Measurements from ENCODE around the gene PAPLN. TPM values are rescaled to one million over a fixed set of nuclear protein-coding genes. Genes with fewer than 3 reads are reported as not detected.

PAPLN gene
- total and polyA plus RNA-seq, 2 of the 8 experiments (the other 6 are each of a cell fraction or from before 2014, with no cell fraction given) = 14.8 to 25.6 TPM

- H3K79me1 ChIP-seq (ENCODE audit: low read depth, low read length) = peaks cover 3% of the 10 kb centered on the region
- H2BK5ac ChIP-seq (ENCODE audit: low read depth, low read length) = peak overlapping the region; percentile 86; the same call in 1 of the 2 replicates
- no peak for TF ChIP-seq FOSL1 (IDR thresholded peaks at IDR 0.05; ENCODE audit: insufficient read depth, low read depth, low read length)
- no peak overlapping the region for H3K56ac ChIP-seq (replicated peaks; ENCODE audit: insufficient read length, low read depth, low read length)
- H3K4ac ChIP-seq (replicated peaks; ENCODE audit: insufficient read length, low read depth, low read length) = peak overlapping the region; percentile 0
- peak overlapping the region; percentile 98; the same call in 1 of the 2 replicates for H2BK15ac ChIP-seq (ENCODE audit: low read length)
- peaks cover 0 to 10% of the 10 kb centered on the region in 2 experiments; a peak in 2 of 4 replicates for H3K79me2 ChIP-seq (ENCODE audit: control insufficient read depth in 1 of 2, insufficient read depth in 2 of 2, low read length in 2 of 2)
- POLR2A ChIA-PET (ENCODE audit: partially characterized antibody) = interaction anchor here (0.6 to 1.6 kb wide), 8 partner anchors 9 to 231 kb away, joined by 3 to 4 read pairs (median 3); partner anchors contain the start of gene NUMB
- peak overlapping the region; percentile 80 for H3K18ac ChIP-seq (ENCODE audit: extremely low read depth, low read length)
- peaks cover 3 to 4% of the 10 kb centered on the region in 2 experiments for H4K20me1 ChIP-seq (replicated peaks in 1 of 2; ENCODE audit: control insufficient read depth in 1 of 2, insufficient read depth in 2 of 2, low read length in 2 of 2)
- no peak overlapping the region for H2BK120ac ChIP-seq (replicated peaks; ENCODE audit: low read depth, low read length)
- H3K9ac ChIP-seq (replicated peaks in 1 of 4; ENCODE audit: extremely low read depth in 1 of 4, low read depth in 3 of 4, low read length in 3 of 4) = peak overlapping the region in 2 of 4 experiments; percentile 22 to 34; a peak in 3 of 7 replicates
- H3K27ac ChIP-seq (ENCODE audit: low read depth, low read length) = no peak overlapping the region
- 11% methylated on average over 5 of the region's 7 CpGs; no CpG with 5 or more reads in 1 of the 2 experiments for WGBS, 2 experiments (ENCODE audit: extremely low coverage in 1 of 2, insufficient coverage in 1 of 2, insufficient read length in 1 of 2, insufficient replicate concordance in 2 of 2, low coverage in 1 of 2, low lambda C conversion rate in 2 of 2, missing lambda C conversion rate in 1 of 2)
- H3K4me1 ChIP-seq (replicated peaks in 1 of 4; ENCODE audit: control insufficient read depth in 3 of 4, insufficient read depth in 4 of 4, low read length in 3 of 4) = peaks cover 6 to 59% (median 35%) of the 10 kb centered on the region in 4 experiments
- H3K23ac ChIP-seq (ENCODE audit: insufficient read length) = no peak overlapping the region
- peak overlapping the region; percentile 92; the same call in 1 of the 2 replicates for H2BK20ac ChIP-seq (ENCODE audit: low read length)
- FAIRE-seq = no peak
- H3K9me3 ChIP-seq (ENCODE audit: insufficient read depth in 2 of 2, low read depth in 1 of 2, low read length in 1 of 2) = no peaks in the 10 kb centered on the region
- peaks cover 22% of the 10 kb centered on the region for H3K23me2 ChIP-seq (ENCODE audit: low read depth, low read length)
- H3K14ac ChIP-seq (ENCODE audit: insufficient read length) = no peak overlapping the region
- peak overlapping the region; percentile 93; the same call in 1 of the 2 replicates for H2BK12ac ChIP-seq (ENCODE audit: low read depth, low read length)
- H3K4me2 ChIP-seq (ENCODE audit: insufficient read depth in 1 of 2, low read depth in 2 of 2, low read length in 2 of 2) = peak overlapping the region; percentile 89 to 96
- CTCF ChIA-PET (ENCODE audit: partially characterized antibody) = interaction anchor here (1.6 to 1.8 kb wide), 2 partner anchors 47 to 235 kb away, joined by 5 to 7 read pairs; no protein-coding TSS in a partner anchor
- DNase-seq (ENCODE audit: low read depth in 1 of 2, low spot score in 2 of 2) = no peak
- peak overlapping the region; percentile 22 for H4K91ac ChIP-seq (replicated peaks; ENCODE audit: insufficient read length, low read length)
- H3K4me3 ChIP-seq (ENCODE audit: extremely low read depth in 1 of 4, insufficient read depth in 2 of 4, low read depth in 3 of 4, low read length in 4 of 4) = peak overlapping the region; percentile 55 to 62 (median 60)
- no peak overlapping the region for H4K5ac ChIP-seq (ENCODE audit: insufficient read length, low read depth, low read length)
- no peak overlapping the region for H2AK5ac ChIP-seq (ENCODE audit: low read depth, low read length)
- H3K27me3 ChIP-seq (replicated peaks in 1 of 4; ENCODE audit: control insufficient read depth in 3 of 4, extremely low read depth in 1 of 4, insufficient read depth in 3 of 4, low read length in 3 of 4) = peaks cover 6 to 29% (median 20%) of the 10 kb centered on the region in 4 experiments
- no peak overlapping the region for H4K8ac ChIP-seq (ENCODE audit: extremely low read depth, insufficient read depth, low read length)
- no peak overlapping the region for H2AFZ ChIP-seq (ENCODE audit: low read length)
- H3K36me3 ChIP-seq (ENCODE audit: control insufficient read depth in 2 of 4, insufficient read depth in 4 of 4, low read length in 3 of 4) = 0 out of 8 replicates have a peak, but pooled peaks cover 0 to 3% (median 0%) of the 10 kb centered on the region in 4 experiments
These were observed 521 bp upstream of the PAPLN start for GRCh38 chr14:73236752-73237218.

Measured in H1 (cell line).